ENCODE data around the gene APOBR. TPM values are rescaled to one million over a fixed set of nuclear protein-coding genes. Genes with fewer than 3 reads are reported as not detected.

APOBR gene
- total and polyA plus RNA-seq, 12 donors = 0.15 to 2.3 (median 0.56) TPM

DNA sequence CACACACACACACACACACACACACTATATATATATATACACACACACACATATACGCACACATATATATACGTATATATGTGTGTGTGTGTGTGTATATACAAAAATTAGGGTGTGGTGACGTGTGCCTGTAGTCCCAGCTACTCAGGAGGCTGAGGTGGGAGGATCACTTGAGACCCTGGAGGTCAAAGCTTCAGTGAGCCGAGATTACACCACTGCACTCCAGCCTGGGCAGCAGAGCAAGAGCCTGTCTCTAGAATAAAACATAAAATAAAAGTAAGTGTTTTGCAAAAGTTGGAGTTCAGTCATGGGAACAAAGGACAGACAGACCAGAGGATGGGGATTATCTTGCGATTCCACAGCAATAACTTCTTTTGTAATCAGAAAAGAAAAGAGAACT is 33.5 kb downstream of the APOBR start:
- H3K9me3 ChIP-seq = no peaks in the 10 kb centered on the region
- H3K4me3 ChIP-seq = no peak overlapping the region
- DNase-seq (no peak), ATAC-seq (no peak)
- H3K36me3 ChIP-seq = no peaks in the 10 kb centered on the region
- TF ChIP-seq, protein P1, sequence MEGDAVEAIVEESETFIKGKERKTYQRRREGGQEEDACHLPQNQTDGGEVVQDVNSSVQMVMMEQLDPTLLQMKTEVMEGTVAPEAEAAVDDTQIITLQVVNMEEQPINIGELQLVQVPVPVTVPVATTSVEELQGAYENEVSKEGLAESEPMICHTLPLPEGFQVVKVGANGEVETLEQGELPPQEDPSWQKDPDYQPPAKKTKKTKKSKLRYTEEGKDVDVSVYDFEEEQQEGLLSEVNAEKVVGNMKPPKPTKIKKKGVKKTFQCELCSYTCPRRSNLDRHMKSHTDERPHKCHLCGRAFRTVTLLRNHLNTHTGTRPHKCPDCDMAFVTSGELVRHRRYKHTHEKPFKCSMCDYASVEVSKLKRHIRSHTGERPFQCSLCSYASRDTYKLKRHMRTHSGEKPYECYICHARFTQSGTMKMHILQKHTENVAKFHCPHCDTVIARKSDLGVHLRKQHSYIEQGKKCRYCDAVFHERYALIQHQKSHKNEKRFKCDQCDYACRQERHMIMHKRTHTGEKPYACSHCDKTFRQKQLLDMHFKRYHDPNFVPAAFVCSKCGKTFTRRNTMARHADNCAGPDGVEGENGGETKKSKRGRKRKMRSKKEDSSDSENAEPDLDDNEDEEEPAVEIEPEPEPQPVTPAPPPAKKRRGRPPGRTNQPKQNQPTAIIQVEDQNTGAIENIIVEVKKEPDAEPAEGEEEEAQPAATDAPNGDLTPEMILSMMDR (IDR thresholded peaks at IDR 0.05) = no peak
- no peak overlapping the region for H3K27ac ChIP-seq
- H3K4me1 ChIP-seq = peaks cover 0 to 19% (median 6%) of the 10 kb centered on the region in 9 donors
- no peaks in the 10 kb centered on the region for H3K27me3 ChIP-seq
- intact Hi-C loops (cut with DNase I) = loop anchor here in 1 of 10 donors (10.0 kb wide), 1 partner anchor 47 kb away; no protein-coding TSS in a partner anchor
- WGBS, 2 donors = 84 to 90% methylated on average over 5 of the region's 5 CpGs

DNA sequence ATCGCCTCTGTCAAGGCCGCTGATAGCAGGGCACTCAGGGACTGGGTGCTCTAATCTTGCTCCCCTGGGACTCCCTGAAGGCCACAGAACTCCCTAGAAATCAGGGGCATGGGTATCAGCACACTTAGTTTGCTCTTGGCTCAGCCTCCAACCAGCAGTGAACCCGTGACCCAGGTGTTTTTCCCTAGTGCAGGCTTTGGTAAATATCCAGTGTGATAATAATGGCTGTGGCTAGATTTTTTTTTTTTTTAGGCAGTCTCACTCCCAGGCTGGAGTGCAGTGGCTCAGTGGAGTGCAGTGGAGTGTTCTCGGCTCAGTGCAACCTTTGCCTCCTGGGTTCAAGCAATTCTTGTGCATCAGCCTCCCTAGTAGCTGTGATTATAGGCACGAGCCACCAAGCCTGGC is 34.0 kb downstream of the APOBR start:
- peaks cover 0 to 23% (median 7%) of the 10 kb centered on the region in 9 donors for H3K4me1 ChIP-seq
- ATAC-seq = no peak
- H3K27me3 ChIP-seq = no peaks in the 10 kb centered on the region
- no peak for DNase-seq
- H3K4me3 ChIP-seq = no peak overlapping the region
- no peak overlapping the region for H3K27ac ChIP-seq
- TF ChIP-seq, protein P1 (IDR thresholded peaks at IDR 0.05) = no peak
- intact Hi-C loops (cut with DNase I) = loop anchor here in 1 of 10 donors (10.0 kb wide), 1 partner anchor 46 kb away; no protein-coding TSS in a partner anchor
- no peaks in the 10 kb centered on the region for H3K36me3 ChIP-seq
- 66 to 68% methylated on average over 5 of the region's 5 CpGs for WGBS, 2 donors
- no peaks in the 10 kb centered on the region for H3K9me3 ChIP-seq

DNA sequence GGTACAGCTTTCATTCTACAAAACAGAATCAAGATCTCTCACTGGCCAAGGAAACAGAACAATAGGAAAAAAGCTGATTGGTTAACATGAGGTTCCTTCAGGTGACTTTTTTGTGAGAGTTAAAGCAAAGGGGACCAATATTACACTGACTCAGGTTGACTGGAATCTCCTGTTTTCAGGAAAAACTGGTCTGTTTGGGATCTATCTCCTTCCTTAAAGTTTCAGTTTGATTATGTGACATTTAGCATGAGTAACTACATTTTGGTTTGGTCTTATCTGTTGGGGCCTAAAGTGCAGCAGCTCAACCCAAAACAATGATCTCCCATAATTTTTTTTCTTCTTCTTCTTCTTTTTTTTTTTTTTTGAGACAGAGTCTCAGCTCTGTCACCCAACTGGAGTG is 34.7 kb downstream of the APOBR start:
- TF ChIP-seq, protein P1 (IDR thresholded peaks at IDR 0.05) = no peak
- peaks cover 0 to 2% (median 0%) of the 10 kb centered on the region in 9 donors for H3K36me3 ChIP-seq
- H3K27me3 ChIP-seq = no peaks in the 10 kb centered on the region
- DNase-seq (no peak), ATAC-seq (no peak)
- H3K27ac ChIP-seq = no peak overlapping the region
- H3K4me3 ChIP-seq = no peak overlapping the region
- intact Hi-C loops (cut with DNase I) = loop anchor here in 1 of 10 donors (10.0 kb wide), 1 partner anchor 46 kb away; no protein-coding TSS in a partner anchor
- H3K4me1 ChIP-seq = peaks cover 0 to 27% (median 7%) of the 10 kb centered on the region in 9 donors
- H3K9me3 ChIP-seq = no peaks in the 10 kb centered on the region

DNA sequence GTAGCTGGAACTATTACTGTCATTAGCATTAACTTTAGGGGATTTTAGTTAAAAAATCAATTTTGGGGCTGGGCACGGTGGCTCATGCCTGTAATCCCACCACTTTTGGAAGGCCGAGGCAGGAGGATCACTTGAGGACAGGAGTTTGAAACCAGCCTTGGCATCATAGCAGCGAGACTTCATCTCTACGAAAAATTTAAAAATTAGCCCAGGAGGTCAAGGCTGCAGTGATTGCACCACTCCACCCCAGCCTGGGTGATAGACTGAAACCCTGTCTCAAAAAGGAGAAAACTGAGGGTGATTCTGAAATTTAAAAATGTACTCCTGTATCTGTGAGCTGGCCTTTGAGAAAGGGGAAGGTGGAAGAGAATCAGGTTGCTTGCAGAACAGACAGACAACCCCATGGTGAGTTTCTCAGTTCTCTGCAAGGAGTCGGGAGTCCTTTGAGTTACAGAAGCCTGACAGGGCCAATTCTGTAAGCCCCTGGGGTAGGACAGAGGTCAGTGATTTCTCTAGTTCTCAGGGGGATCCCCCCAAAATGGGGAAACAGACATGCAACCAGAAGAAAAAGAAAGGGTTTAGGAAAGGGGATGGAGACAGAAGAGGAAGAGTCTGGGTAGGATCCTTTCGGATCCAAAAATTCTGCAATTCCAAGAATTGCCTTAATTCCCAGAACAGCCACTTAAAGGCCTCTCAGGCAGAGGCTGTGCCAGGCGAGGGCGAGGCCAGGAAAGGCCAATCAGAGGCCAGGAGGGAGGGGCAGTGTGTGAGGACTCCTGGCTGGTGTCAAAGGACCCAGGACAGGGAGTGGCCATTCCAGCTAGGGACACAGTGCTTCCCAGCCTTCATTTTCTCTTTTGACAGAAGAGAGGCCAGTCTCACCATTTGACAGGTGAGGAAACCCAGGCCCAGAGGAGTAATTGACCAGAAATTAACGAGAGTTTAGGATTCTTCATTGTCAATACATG is 37.6 kb downstream of the APOBR start:
- no peaks in the 10 kb centered on the region for H3K27me3 ChIP-seq
- H3K27ac ChIP-seq = peak overlapping the region in 9 of 10 donors; percentile 9 to 60 (median 37)
- ATAC-seq (peak; percentile 91 to 96 (median 96)), DNase-seq (peak; percentile 73 to 79)
- intact Hi-C loops (cut with DNase I) = no loop called here
- TF ChIP-seq, protein P1 (IDR thresholded peaks at IDR 0.05) = no peak
- peaks cover 0 to 51% (median 12%) of the 10 kb centered on the region in 9 donors for H3K4me1 ChIP-seq
- 60 to 62% methylated on average over 9 of the region's 9 CpGs for WGBS, 2 donors
- peaks cover 0 to 5% (median 0%) of the 10 kb centered on the region in 11 donors for H3K9me3 ChIP-seq
- no peak overlapping the region for H3K4me3 ChIP-seq
- H3K36me3 ChIP-seq = peaks cover 0 to 27% (median 0%) of the 10 kb centered on the region in 9 donors
